ENCODE data around the gene RNF181. TPM values are rescaled to one million over a fixed set of nuclear protein-coding genes. Genes with fewer than 3 reads are reported as not detected.

The RNF181 gene
- total RNA-seq, 4 donors from 2014 or later = 73.4 to 182 (median 134) TPM

DNA sequence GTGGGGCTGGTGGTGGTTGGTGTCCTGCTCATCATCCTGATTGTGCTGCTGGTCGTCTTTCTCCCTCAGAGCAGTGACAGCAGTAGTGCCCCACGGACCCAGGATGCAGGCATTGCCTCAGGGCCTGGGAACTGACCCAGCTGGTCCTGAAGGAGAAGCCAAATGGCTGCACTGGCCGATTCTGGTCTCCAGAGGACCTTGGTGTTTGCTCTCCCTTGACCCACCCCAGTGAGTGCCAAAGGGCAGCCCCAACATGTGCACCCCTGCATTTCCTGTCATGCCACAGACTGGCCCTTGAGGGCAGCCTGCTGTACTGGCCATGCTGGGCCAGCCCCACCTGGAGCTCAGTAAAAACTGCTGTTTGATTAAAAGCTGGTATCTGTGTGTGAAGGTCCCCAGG is 2.5 kb upstream of the RNF181 start:
- Histone ChIP-seq H3K4me1 (peaks cover 9 to 53% (median 11%) of the 10 kb centered on the region in 4 donors), H3K27me3 (no peaks in the 10 kb centered on the region), H3K9me3 (no peaks in the 10 kb centered on the region), H3K27ac (no peak overlapping the region), H3K4me3 (no peak overlapping the region), H3K36me3 (peaks cover 0 to 8% (median 0%) of the 10 kb centered on the region in 3 donors)
- no peak for DNase-seq
- TF ChIP-seq CTCF (IDR thresholded peaks at IDR 0.05) (no peak), POLR2A (IDR thresholded peaks at IDR 0.05) (no peak)

- H3K27me3 ChIP-seq = no peaks in the 10 kb centered on the region
- H3K9me3 ChIP-seq = no peaks in the 10 kb centered on the region
- peaks cover 9 to 43% (median 11%) of the 10 kb centered on the region in 4 donors for H3K4me1 ChIP-seq
- TF ChIP-seq POLR2A (IDR thresholded peaks at IDR 0.05) = no peak
- TF ChIP-seq CTCF (IDR thresholded peaks at IDR 0.05) = no peak
- peaks cover 0 to 22% (median 0%) of the 10 kb centered on the region in 3 donors for H3K36me3 ChIP-seq
- H3K27ac ChIP-seq = peak overlapping the region; percentile 84 to 94 (median 88)
- no peak for DNase-seq
- peak overlapping the region; percentile 75 to 97 (median 86) for H3K4me3 ChIP-seq
These were observed 737 bp upstream of the RNF181 start for GRCh38 chr2:85594715-85595300.

DNA sequence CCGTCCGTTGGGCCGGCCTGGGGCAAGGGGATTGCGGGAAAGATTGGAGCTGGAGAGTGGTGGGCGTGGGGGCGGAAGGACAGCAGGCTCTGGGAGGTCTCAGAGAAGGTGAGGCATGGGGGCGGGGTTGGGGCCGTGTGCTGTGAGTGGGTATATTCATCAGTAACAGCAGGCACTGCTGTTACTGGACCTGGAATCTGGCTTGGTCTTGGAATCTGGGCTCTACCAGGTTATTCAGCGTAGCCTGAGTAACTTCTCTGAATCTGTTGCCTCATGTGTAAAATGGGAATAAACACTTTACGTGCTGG is 435 bp downstream of the RNF181 start:
- DNase-seq = no peak
- Histone ChIP-seq H3K27ac (peak overlapping the region; percentile 84 to 94 (median 88)), H3K27me3 (no peaks in the 10 kb centered on the region), H3K9me3 (no peaks in the 10 kb centered on the region), H3K36me3 (peaks cover 0 to 22% (median 0%) of the 10 kb centered on the region in 3 donors), H3K4me1 (peaks cover 9 to 33% (median 11%) of the 10 kb centered on the region in 4 donors), H3K4me3 (peak overlapping the region; percentile 75 to 97 (median 86))
- TF ChIP-seq POLR2A (IDR thresholded peaks at IDR 0.05) (no peak), CTCF (IDR thresholded peaks at IDR 0.05) (no peak)

DNA sequence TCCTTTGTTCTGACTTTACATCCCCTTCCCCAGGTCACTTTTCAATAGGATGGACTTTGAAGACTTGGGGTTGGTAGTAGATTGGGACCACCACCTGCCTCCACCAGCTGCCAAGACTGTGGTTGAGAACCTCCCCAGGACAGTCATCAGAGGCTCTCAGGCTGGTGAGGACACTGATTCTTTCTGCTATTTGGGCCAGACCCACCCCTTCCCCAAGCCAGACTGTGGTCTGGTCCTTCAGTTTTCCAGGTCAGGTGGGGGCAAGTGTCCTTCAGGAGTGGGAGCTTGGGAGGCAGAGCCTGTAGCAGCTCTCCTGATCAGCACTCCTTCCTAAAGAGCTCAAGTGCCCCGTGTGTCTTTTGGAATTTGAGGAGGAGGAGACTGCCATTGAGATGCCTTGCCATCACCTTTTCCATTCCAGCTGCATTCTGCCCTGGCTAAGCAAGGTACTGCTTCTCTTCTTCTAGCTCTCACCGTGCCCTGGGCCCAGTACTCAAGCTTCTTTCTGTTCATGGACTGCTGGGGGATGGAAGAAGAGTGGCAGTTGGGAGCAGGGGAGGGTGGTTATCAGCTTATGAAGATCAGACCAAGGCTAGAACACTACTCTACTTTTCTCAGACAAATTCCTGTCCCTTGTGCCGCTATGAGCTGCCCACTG is 1.1 kb downstream of the RNF181 start:
- H3K4me3 ChIP-seq = peak overlapping the region; percentile 75 to 97 (median 86)
- H3K27ac ChIP-seq = peak overlapping the region in 2 of 4 donors; percentile 84 to 94
- no peaks in the 10 kb centered on the region for H3K27me3 ChIP-seq
- H3K9me3 ChIP-seq = no peaks in the 10 kb centered on the region
- H3K4me1 ChIP-seq = peaks cover 9 to 31% (median 14%) of the 10 kb centered on the region in 4 donors
- DNase-seq = no peak
- TF ChIP-seq CTCF (IDR thresholded peaks at IDR 0.05) (no peak), POLR2A (IDR thresholded peaks at IDR 0.05) (no peak)
- peaks cover 0 to 22% (median 0%) of the 10 kb centered on the region in 3 donors for H3K36me3 ChIP-seq

- Histone ChIP-seq H3K27ac (no peak overlapping the region), H3K4me3 (no peak overlapping the region)
These were observed 1.7 kb downstream of the RNF181 start for GRCh38 chr2:85597241-85597640.

More at GRCh38 chr2:85597241-85597640, 1.7 kb downstream of the RNF181 start:
- H3K27me3 ChIP-seq = no peaks in the 10 kb centered on the region
- H3K4me1 ChIP-seq = peaks cover 9 to 34% (median 16%) of the 10 kb centered on the region in 4 donors
- H3K36me3 ChIP-seq = peaks cover 0 to 22% (median 0%) of the 10 kb centered on the region in 3 donors
- H3K9me3 ChIP-seq = no peaks in the 10 kb centered on the region
- TF ChIP-seq CTCF (IDR thresholded peaks at IDR 0.05) (no peak), POLR2A (IDR thresholded peaks at IDR 0.05) (no peak)
- DNase-seq = no peak

Measured in Peyer's patch (tissue), 4 donors.